ENCODE measurements around the gene UVRAG. TPM values are rescaled to one million over a fixed set of nuclear protein-coding genes. Genes with fewer than 3 reads are reported as not detected.

The UVRAG gene
- total RNA-seq, 1 donor from 2014 or later, result 14.7 TPM

DNA sequence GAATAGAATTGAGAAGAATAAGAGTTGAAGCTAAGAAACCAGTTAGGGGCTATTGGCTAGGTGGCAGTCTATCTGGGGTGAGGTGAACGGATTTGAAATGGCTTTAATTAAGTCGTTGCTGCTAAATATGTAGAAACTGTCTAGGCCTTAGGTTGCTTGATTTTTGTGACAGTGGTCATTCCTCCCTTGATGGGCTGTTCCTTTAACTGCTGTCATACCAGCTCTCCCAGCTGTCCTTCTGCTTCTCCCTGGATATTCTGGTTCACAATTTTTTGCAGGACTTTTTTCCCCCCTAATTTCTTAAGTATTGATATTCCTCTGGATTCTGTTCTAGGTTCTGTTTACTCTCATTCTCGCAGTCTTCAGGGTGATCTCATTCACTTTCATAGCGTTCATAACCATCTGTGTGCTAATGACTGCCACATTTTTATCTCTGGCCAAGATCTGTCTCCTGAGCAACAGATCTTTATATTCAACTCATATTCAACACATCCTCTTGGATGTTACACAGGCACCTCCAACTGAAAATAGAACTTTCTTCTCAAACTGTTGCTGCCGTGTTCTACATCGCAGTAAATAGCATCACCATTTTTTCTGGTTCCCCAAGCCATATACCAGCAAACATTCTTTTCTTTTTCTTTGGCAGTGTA lies 134.1 kb downstream of the UVRAG start:
- no peak for DNase-seq (ENCODE audit: extremely low spot score in 2 of 2)
- H3K4me3 ChIP-seq, result no peak overlapping the region
- intact Hi-C loops (cut with DNase I), result no loop called here
- no peaks in the 10 kb centered on the region for H3K36me3 ChIP-seq
- H3K27me3 ChIP-seq, result no peaks in the 10 kb centered on the region
- TF ChIP-seq CTCF (IDR thresholded peaks at IDR 0.05) (no peak), POLR2AphosphoS5 (IDR thresholded peaks at IDR 0.05; ENCODE audit: insufficient read depth in 1 of 2, low read depth in 1 of 2) (no peak), POLR2A (IDR thresholded peaks at IDR 0.05) (no peak)
- peaks cover 18% of the 10 kb centered on the region for H3K4me1 ChIP-seq
- no peak overlapping the region for H3K27ac ChIP-seq
- H3K9me3 ChIP-seq, result no peaks in the 10 kb centered on the region

DNA sequence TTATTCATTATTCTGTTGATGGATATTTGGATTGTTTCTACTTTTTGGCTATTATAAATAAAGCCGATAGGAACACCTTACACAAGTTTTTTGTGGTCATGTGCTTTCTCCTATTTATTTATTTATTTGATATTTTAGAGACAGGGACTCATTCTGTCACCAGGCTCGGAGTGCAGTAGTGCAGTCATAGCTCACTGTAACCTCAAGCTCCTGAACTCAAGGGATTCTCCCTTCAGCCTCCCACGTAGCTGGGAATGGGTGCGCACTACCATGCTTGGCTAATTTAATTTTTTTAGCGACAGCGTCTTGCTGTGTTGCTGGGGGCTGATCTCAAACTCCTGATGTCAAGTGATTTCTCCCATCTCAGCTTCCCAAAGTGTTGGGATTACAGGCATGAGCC lies 135.1 kb downstream of the UVRAG start:
- no peak overlapping the region for H3K4me3 ChIP-seq
- no peak overlapping the region for H3K27ac ChIP-seq
- no peak for DNase-seq (ENCODE audit: extremely low spot score in 2 of 2)
- H3K27me3 ChIP-seq, result no peaks in the 10 kb centered on the region
- no peak for TF ChIP-seq CTCF (IDR thresholded peaks at IDR 0.05)
- peaks cover 18% of the 10 kb centered on the region for H3K4me1 ChIP-seq
- no peaks in the 10 kb centered on the region for H3K36me3 ChIP-seq
- intact Hi-C loops (cut with DNase I), result no loop called here
- no peaks in the 10 kb centered on the region for H3K9me3 ChIP-seq

DNA sequence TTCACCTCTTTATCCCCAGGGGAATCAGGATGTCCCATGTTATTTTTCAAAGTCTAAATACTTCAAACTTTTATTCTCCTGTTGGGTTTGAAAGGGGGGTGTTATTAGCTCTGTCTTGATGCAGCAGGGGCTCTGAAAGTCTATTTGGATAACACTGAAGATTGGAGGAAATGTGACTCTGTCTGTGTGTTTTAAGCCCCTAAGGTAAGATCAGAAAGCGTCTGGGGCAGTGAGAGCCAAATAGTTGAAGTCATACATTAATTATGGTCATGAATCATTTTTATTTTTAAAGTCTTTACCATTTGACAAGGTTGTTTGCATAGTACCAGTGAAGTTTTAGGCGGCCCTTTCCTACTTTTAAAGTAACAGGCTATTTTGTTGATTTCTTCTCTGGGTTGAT lies 139.0 kb downstream of the UVRAG start:
- Histone ChIP-seq H3K4me3 (no peak overlapping the region), H3K27ac (no peak overlapping the region), H3K27me3 (no peaks in the 10 kb centered on the region), H3K4me1 (no peaks in the 10 kb centered on the region), H3K9me3 (no peaks in the 10 kb centered on the region), H3K36me3 (no peaks in the 10 kb centered on the region)
- intact Hi-C loops (cut with DNase I), result no loop called here
- TF ChIP-seq POLR2AphosphoS5 (IDR thresholded peaks at IDR 0.05; ENCODE audit: insufficient read depth in 1 of 2, low read depth in 1 of 2) (no peak), CTCF (IDR thresholded peaks at IDR 0.05) (no peak), POLR2A (IDR thresholded peaks at IDR 0.05) (no peak)
- no peak for DNase-seq (ENCODE audit: extremely low spot score in 2 of 2)

GRCh38 chr11:75955443-75955842 lies 140.4 kb downstream of the UVRAG start:
- no peak for DNase-seq (ENCODE audit: extremely low spot score in 2 of 2)
- H3K9me3 ChIP-seq, result no peaks in the 10 kb centered on the region
- H3K27ac ChIP-seq, result no peak overlapping the region
- H3K4me1 ChIP-seq, result no peaks in the 10 kb centered on the region
- no peaks in the 10 kb centered on the region for H3K36me3 ChIP-seq
- no peaks in the 10 kb centered on the region for H3K27me3 ChIP-seq
- TF ChIP-seq CTCF (IDR thresholded peaks at IDR 0.05) (no peak), POLR2AphosphoS5 (IDR thresholded peaks at IDR 0.05; ENCODE audit: insufficient read depth in 1 of 2, low read depth in 1 of 2) (no peak), POLR2A (IDR thresholded peaks at IDR 0.05) (no peak)
- no peak overlapping the region for H3K4me3 ChIP-seq
- intact Hi-C loops (cut with DNase I), result no loop called here

GRCh38 chr11:75959540-75959939 lies 144.5 kb downstream of the UVRAG start:
- intact Hi-C loops (cut with DNase I), result no loop called here
- Histone ChIP-seq H3K4me1 (no peaks in the 10 kb centered on the region), H3K9me3 (no peaks in the 10 kb centered on the region), H3K27ac (no peak overlapping the region), H3K27me3 (no peaks in the 10 kb centered on the region), H3K4me3 (no peak overlapping the region), H3K36me3 (no peaks in the 10 kb centered on the region)
- TF ChIP-seq POLR2A (IDR thresholded peaks at IDR 0.05) (no peak), CTCF (IDR thresholded peaks at IDR 0.05) (no peak), POLR2AphosphoS5 (IDR thresholded peaks at IDR 0.05; ENCODE audit: insufficient read depth in 1 of 2, low read depth in 1 of 2) (no peak)
- no peak for DNase-seq (ENCODE audit: extremely low spot score in 2 of 2)
